HG03520 (cell line): ENCODE measurements around the gene GSK3A.

Source experiments
- ATAC-seq: cut with Tn5 transposase; IDR thresholded peaks from one replicate; pipeline ENCODE4 v1.9.1; 2021; ENCODE audit warnings: mild to moderate bottlenecking, moderate library complexity; ENCODE audit not compliant: unreplicated experiment

Gene GSK3A

GRCh38 chr19:42281146-42281826, 38.9 kb upstream of the GSK3A start:
- no peak for ATAC-seq

GRCh38 chr19:42280815-42281145, 38.4 kb upstream of the GSK3A start:
- ATAC-seq = no peak

- ATAC-seq = no peak
Measured at GRCh38 chr19:42279902-42280814, 37.8 kb upstream of the GSK3A start.

GRCh38 chr19:42279155-42279901, 36.9 kb upstream of the GSK3A start:
- ATAC-seq = no peak

- ATAC-seq = no peak
Measured at GRCh38 chr19:42278452-42279154, 36.2 kb upstream of the GSK3A start.

DNA sequence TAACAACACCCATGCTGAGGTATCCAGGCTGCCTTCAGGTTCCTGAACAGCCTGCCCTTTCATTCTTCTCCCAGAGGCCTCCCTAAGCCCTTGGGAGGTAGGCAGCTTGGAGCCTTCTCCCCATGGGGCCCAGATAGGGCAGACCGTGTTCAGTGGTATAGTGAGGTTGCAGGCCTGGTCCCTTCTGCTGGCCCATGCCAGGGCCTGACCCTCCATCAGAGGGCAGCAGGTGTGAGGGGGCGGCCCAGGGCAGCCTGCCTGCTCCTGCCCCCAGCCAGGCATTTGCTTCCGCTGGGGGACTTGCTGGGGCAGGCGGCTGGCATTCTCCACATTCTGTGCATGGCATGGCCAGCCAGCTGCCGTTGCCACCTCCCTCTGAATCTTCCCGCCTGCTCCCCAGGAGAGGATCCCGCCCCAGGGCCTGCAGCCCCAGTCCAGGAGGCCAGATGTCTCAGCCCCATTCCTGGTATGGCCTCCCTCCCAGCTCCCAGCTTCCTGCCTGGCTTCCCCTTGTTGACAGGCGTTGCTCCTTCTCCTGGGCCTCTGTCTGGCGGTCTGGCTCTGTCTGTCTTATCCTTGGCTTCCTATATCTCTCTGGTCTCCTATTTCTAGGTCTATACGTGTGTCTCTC, 35.5 kb upstream of the GSK3A start:
- no peak for ATAC-seq

DNA sequence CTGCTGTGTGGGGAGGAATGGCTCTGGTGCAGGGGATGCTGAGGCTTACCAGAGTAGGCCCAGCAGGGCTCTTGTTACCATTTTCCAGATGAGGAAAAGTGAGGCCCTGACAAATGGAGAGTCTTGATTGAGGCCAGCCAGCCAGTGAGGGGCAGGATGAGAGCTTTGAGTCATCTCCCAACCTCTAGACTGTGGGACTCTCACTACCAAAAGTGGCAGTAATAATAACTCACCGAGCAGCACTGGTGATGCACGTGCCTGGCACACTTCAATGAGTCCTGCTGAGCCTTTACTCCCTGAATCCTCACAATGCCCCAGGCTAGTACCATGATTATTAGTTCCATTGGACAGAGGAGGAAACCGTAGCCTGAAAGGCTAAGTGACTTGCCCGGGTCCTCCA, 34.4 kb upstream of the GSK3A start:
- ATAC-seq = no peak

- ATAC-seq = no peak
Measured at GRCh38 chr19:42276284-42276683, 33.9 kb upstream of the GSK3A start.

DNA sequence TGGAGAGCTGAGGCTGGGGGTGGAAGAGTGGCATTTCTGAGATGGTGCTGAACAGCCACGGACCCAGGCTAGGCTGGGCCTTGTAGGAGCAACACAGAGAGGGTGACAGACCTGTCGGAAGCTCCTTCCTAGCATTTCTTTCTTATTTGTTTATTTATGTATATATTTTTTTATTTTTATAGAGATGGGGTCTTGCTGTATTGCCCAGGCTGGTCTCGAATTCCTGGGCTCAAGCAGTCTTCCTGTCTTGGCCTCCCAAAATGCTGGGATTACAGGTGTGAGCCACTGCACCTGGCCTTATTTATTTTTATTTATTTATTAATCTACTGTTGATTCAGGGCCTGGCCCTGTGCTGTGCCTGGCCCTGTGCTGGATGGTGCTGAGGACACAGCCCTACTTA, 33.1 kb upstream of the GSK3A start:
- ATAC-seq = no peak

DNA sequence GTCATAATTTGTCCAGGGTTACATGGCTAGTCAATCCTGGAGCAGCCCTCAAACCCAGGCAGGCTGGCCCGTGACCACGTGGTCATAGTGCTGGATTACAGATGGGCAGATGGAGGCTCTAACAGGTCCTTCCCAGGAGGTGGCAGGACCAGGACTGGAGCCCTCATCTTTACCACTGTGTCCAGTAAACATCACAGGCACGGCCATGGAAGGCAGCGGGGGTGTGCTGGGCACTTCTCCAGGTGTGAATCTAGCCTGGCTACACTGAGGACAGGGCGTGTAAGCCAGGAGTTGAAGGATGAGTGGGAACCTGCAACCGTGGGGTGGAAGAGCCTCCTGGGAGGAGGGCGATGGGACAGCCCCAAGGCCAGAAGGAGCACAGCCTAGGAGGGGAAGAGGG, 32.7 kb upstream of the GSK3A start:
- no peak for ATAC-seq

DNA sequence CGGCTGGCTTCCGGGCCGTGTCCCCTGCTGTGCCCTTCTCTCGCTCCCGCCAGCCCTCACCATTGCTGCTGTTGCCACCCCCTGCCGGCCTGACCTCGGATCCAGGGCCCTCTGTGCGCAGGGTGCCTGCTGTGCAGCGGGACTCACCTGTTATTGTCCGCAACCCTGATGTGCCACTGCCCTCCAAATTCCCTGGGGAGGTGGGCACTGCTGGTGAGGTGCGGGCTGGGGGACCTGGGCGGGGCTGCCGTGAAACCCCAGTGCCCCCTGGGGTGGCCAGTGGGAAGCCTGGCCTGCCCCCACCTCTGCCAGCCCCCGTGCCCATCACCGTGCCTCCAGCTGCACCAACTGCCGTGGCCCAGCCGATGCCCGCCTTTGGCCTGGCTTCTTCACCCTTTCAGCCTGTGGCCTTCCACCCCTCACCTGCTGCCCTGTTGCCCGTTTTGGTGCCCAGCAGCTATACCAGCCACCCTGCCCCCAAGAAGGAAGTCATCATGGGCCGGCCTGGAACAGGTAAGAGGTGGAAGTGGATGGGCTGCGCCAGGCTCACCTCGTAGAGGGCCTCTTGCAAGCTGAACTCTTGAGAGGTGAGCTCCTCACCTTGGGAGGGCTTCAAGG, 31.8 kb upstream of the GSK3A start:
- no peak for ATAC-seq

- ATAC-seq = no peak
Measured at GRCh38 chr19:42273407-42274064, 31.1 kb upstream of the GSK3A start.

DNA sequence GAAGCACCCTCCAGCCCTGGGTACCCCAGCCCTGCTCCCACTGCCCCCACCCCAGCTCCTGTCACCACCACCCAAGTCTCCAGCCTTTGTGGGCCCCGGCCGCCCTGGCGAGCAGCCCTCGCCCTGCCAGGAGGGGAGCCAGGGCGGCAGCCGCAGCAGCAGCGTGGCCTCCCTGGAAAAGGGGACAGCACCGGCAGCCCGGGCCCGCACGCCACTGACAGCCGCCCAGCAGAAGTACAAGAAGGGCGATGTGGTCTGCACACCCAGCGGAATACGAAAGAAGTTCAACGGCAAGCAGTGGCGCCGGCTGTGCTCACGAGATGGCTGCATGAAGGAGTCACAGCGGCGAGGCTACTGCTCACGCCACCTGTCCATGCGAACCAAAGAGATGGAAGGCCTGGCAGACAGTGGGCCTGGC, 30.6 kb upstream of the GSK3A start:
- no peak for ATAC-seq

- no peak for ATAC-seq
Measured at GRCh38 chr19:42272535-42272897, 30.1 kb upstream of the GSK3A start.

- ATAC-seq = no peak
Measured at GRCh38 chr19:42271861-42272534, 29.6 kb upstream of the GSK3A start.

- no peak for ATAC-seq
Measured at GRCh38 chr19:42271045-42271419, 28.6 kb upstream of the GSK3A start.

- ATAC-seq = no peak
Measured at GRCh38 chr19:42270346-42271044, 28.1 kb upstream of the GSK3A start.

DNA sequence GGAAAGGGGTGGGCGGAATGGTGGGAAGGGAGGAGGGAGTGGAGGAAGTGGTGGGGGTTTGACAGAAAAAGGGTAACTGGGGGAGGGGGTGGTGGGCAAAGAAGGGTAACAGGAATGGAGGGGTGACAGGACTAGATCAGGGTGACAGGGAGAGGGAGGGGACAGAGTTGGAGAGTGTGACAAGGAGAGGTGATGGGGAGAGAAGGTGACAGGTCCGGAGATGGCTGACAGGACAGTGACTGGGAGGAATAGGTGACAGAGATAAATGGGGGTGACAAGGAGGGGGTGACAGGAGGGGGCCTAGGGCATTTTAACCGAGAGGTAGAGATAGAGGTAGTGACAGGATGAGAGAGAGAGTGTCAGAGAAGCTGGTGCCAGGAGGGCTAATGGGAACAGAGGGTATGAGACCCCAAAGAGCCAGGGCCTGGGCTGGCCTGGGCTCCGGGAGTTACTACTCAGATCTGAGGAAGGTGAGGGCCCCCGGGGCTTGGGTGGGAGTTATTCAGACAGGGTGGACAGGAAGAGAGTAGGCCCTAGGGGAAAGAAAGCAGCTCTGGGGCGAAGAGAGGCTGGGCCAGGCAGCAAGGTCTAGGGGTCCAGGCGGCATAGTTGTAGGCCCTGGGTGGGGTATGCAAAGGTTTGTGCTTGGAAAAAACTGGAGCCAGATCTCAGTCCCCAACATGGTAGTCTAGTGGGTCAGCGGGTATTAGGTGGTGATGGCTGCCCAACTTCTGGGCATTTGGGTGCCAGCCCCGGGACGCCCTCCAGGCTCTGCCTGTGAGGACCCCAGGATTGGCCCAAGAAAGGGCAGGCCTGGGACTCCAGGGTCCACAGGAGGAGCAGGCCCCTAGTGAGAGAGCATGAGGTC, 27.3 kb upstream of the GSK3A start:
- no peak for ATAC-seq
